Natural killer cell treated with Interleukin-12 subunit alpha and Interleukin-12 subunit beta and Interleukin-15 and Interleukin-18, amount 100 ng/mL, for 72 hours (primary cell): ENCODE data around the gene SV2C. TPM values are rescaled to one million over a fixed set of nuclear protein-coding genes. Genes with fewer than 3 reads are reported as not detected.
A peak's percentile ranks its signal among the peaks of the same experiment; 100 is the strongest.
"Not testable (repeated sequence)": the region's sequence is repeated elsewhere in the genome, so short reads cannot be mapped to it uniquely, and the experiment has no call there.

Experiments used
- ATAC-seq, 2 donors: fragments of 150-1000 bp; cut with Tn5 transposase in 1 of 2; sonication (Bioruptor Pico), chemical (Tn5 transposase) in 1 of 2; 2 replicates each; pipeline ENCODE4 v1.10.0; 2021
- DNase-seq: peaks from one replicate; pipeline ENCODE4 v3.0.0; 2022; ENCODE audit warnings: low spot score
- H3K27ac Mint-ChIP-seq, 2 donors: 1 replicate in 1 of 2; 2 replicates in 1 of 2; pipeline ENCODE4 v1.8.0; 2022; ENCODE audit warnings: mixed read lengths in 2 of 2, mild to moderate bottlenecking in 1 of 2, moderate library complexity in 1 of 2
- H3K27me3 Mint-ChIP-seq, 2 donors: 1 replicate in 1 of 2; 2 replicates in 1 of 2; pipeline ENCODE4 v1.8.0; 2022; ENCODE audit warnings: mixed read lengths in 2 of 2
- H3K36me3 Mint-ChIP-seq: one replicate; pipeline ENCODE4 v1.8.0; 2022; ENCODE audit warnings: mixed read lengths
- H3K4me1 Mint-ChIP-seq, 2 donors: 1 replicate in 1 of 2; 2 replicates in 1 of 2; pipeline ENCODE4 v1.8.0; 2022; ENCODE audit warnings: low read depth in 2 of 2, mixed read lengths in 2 of 2, mild to moderate bottlenecking in 1 of 2
- H3K4me3 Mint-ChIP-seq: one replicate; pipeline ENCODE4 v1.8.0; 2022; ENCODE audit warnings: mixed read lengths
- H3K9me3 Mint-ChIP-seq: 2 replicates; pipeline ENCODE4 v1.8.0; 2022; ENCODE audit warnings: mixed read lengths
- total RNA-seq, 2 donors: library from RNA; stranded (reverse); gene quantifications; one replicate each; pipeline ENCODE4 v1.2.3, GENCODE V29; 2022

The SV2C gene
- under 1 TPM in 1 of 2 donors, not detected in 1; 0.06 TPM for total RNA-seq

GRCh38 chr5:76082772-76083554 is at the start of gene SV2C:
Gene SV2C, plus strand, starts transcription at chr5:76083383. Its CDS starts 48,368 bp downstream, at chr5:76131751.
- DNase-seq, result no peak
- ATAC-seq, result peak; percentile 55 to 74
- Mint-ChIP-seq H3K4me3 (peak within 1 kb of the TSS; percentile 81), H3K4me1 (peaks cover 13 to 14% of the 10 kb centered on the region in 2 donors), H3K27ac (no peak within 1 kb of the TSS), H3K9me3 (no peaks in the 10 kb centered on the region), H3K36me3 (no peaks in the 10 kb centered on the region), H3K27me3 (peaks cover 62 to 87% of the 10 kb centered on the region in 2 donors)

DNA sequence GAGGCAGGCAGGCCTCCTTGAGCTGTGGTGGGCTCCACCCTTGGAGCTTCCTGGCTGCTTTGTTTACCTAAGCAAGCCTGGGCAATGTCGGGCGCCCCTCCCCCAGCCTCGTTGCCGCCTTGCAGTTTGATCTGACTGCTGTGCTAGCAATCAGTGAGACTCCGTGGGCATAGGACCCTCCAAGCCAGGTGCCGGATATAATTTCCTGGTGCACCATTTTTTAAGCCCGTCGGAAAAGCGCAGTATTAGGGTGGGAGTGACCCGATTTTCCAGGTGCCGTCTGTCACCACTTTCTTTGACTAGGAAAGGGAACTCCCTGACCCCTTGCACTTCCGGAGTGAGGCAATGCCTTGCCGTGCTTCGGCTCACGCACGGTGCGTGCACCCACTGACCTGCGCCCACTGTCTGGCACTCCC is 45.4 kb upstream of the SV2C start:
- DNase-seq, H3K4me1 Mint-ChIP-seq, H3K9me3 Mint-ChIP-seq, H3K36me3 Mint-ChIP-seq, ATAC-seq, H3K27ac Mint-ChIP-seq: not testable (repeated sequence)
- Mint-ChIP-seq H3K4me3 (peak overlapping the region; percentile 49), H3K27me3 (peaks cover 33 to 39% of the 10 kb centered on the region in 2 donors)

DNA sequence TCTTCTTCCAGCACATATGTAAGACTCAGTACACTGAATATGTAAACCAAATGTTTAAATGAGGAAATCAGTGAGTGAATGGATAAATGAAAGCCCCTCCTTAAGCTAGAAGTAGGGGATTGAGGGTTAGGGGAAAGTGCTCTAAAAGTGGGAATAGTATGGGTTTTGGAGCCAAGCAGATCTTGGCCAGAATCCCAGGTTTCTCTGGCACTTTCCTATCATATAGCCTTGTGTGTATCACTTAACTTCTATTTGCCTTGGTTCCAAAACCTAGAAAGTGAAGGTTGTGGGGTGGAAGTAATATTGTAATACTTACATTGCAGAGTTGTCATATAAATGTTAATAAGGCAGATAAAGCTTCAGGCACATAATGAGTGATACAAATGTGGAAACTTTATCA is 45.0 kb upstream of the SV2C start:
- Mint-ChIP-seq H3K27ac (no peak overlapping the region), H3K9me3 (peaks cover 4% of the 10 kb centered on the region)

DNA sequence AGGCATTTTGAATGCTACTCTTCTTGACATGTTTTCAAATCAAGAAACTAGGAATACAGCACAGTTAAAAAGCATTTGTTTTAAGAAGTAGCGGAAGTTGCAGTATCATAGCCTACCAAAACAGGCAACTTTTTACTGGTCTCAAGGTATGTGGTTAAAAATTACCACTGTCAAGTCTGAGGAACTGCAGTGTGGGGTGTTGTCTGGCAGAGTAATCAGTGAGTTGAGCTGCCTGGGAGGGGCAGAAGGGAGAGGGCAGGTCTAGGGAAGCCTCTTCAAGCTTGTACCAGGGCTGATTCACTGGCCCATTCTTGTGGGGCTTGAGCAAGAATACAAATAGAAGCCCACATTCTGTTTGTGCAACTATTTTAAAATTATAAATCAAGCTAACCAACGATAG is 42.4 kb upstream of the SV2C start:
- Mint-ChIP-seq H3K4me3 (no peak overlapping the region), H3K36me3 (no peaks in the 10 kb centered on the region), H3K27me3 (peaks cover 33 to 54% of the 10 kb centered on the region in 2 donors), H3K27ac (no peak overlapping the region), H3K4me1 (peaks cover 0 to 4% of the 10 kb centered on the region in 2 donors), H3K9me3 (no peaks in the 10 kb centered on the region)
- ATAC-seq (no peak), DNase-seq (no peak)

More for the DNA sequence above, 45.0 kb upstream of the SV2C start:
- Mint-ChIP-seq H3K4me1 (peaks cover 0 to 4% of the 10 kb centered on the region in 2 donors), H3K36me3 (peaks cover 10% of the 10 kb centered on the region), H3K4me3 (peak overlapping the region; percentile 49), H3K27me3 (peaks cover 36 to 44% of the 10 kb centered on the region in 2 donors)
- DNase-seq (no peak), ATAC-seq (no peak)

DNA sequence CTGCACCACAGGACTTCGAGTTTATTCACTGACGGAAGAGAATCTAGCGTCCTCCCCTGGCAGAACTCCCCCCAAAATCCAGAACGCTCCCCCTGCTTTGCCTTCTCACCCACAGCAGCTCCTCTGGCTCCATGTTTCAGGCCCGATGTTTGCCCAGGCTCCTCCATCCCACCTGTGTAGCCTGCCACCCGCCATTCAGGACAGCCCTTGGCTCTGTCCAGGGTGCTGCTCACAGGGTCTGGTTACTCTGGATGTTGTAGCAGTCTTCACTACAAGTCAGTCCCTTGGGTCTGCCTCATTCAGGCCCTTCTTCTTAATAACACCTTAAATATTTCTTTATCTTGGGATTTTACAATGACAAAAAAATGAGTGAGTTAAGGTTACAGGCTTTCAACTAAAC is 41.3 kb upstream of the SV2C start:
- H3K27me3 Mint-ChIP-seq, result peaks cover 29 to 56% of the 10 kb centered on the region in 2 donors
- H3K27ac Mint-ChIP-seq, result no peak overlapping the region
- H3K4me3 Mint-ChIP-seq, result no peak overlapping the region
- H3K4me1 Mint-ChIP-seq, result peaks cover 0 to 4% of the 10 kb centered on the region in 2 donors
- DNase-seq, result no peak
- H3K9me3 Mint-ChIP-seq, result no peaks in the 10 kb centered on the region
- H3K36me3 Mint-ChIP-seq, result no peaks in the 10 kb centered on the region
- ATAC-seq, result no peak

DNA sequence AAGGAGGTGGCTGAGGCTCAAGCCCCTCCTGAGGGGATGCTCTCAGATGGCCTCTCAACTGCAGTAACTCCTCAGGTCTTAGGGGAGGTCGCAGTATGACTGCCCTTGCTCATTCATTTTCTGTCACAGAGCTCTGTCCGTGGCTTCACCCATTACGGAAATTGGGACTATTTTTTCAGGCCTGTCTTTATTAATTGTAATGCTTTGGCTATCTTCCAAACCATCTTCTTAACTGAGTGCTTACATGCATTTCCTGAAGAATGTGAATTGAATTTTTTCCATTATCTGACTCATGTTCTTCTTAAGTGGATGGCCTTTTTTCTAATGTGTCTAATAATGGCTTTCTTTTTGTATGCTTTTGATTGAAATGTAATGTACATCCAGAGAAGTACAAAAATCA is 36.4 kb upstream of the SV2C start:
- H3K9me3 Mint-ChIP-seq, result peaks cover 4% of the 10 kb centered on the region
- no peak overlapping the region for H3K27ac Mint-ChIP-seq
- DNase-seq (no peak), ATAC-seq (no peak)
- no peaks in the 10 kb centered on the region for H3K4me1 Mint-ChIP-seq
- no peak overlapping the region for H3K4me3 Mint-ChIP-seq
- peaks cover 28 to 61% of the 10 kb centered on the region in 2 donors for H3K27me3 Mint-ChIP-seq
- no peaks in the 10 kb centered on the region for H3K36me3 Mint-ChIP-seq

GRCh38 chr5:76050134-76050533 is 33.0 kb upstream of the SV2C start:
- H3K4me1 Mint-ChIP-seq, result no peaks in the 10 kb centered on the region
- H3K27me3 Mint-ChIP-seq, result peaks cover 17 to 30% of the 10 kb centered on the region in 2 donors
- DNase-seq, result no peak
- H3K36me3 Mint-ChIP-seq, result no peaks in the 10 kb centered on the region
- H3K27ac Mint-ChIP-seq, result no peak overlapping the region
- no peak overlapping the region for H3K4me3 Mint-ChIP-seq
- ATAC-seq, result no peak
- peaks cover 4% of the 10 kb centered on the region for H3K9me3 Mint-ChIP-seq

DNA sequence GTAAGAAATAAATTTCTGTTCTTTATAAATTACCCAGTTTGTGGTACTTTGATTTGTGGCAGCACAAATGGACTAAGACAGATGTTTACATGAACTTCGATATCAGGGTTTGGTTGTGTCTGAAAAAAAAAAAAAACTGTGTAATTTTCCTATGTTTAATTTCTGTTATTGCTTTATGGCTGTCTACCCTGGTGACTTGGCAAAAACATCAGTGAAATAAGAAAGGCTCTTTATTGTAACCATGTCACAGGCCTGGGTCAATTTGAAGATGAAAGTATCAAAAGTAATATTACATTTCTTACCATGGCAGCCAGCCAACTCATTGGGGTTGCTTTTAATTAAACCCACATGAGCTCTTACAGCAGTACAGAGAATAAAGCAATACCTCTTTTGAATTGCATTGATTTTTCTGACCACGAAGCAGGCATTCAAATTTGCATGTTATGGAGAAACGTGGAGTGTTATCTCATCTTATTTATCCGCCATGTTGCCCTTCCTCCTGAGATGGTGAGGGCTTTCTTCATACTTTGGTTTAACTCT is 20.6 kb upstream of the SV2C start:
- peaks cover 15 to 19% of the 10 kb centered on the region in 2 donors for H3K27me3 Mint-ChIP-seq
- no peak for DNase-seq
- H3K36me3 Mint-ChIP-seq, result no peaks in the 10 kb centered on the region
- H3K27ac Mint-ChIP-seq, result no peak overlapping the region
- no peak for ATAC-seq
- H3K4me1 Mint-ChIP-seq, result no peaks in the 10 kb centered on the region
- H3K4me3 Mint-ChIP-seq, result no peak overlapping the region
- H3K9me3 Mint-ChIP-seq, result no peaks in the 10 kb centered on the region

- Mint-ChIP-seq H3K27me3 (peaks cover 17 to 18% of the 10 kb centered on the region in 2 donors), H3K9me3 (no peaks in the 10 kb centered on the region), H3K36me3 (no peaks in the 10 kb centered on the region), H3K27ac (no peak overlapping the region), H3K4me3 (no peak overlapping the region), H3K4me1 (no peaks in the 10 kb centered on the region)
- ATAC-seq, result no peak
- no peak for DNase-seq
These were observed 17.9 kb upstream of the SV2C start for GRCh38 chr5:76065258-76065657.

- no peaks in the 10 kb centered on the region for H3K4me1 Mint-ChIP-seq
- H3K27me3 Mint-ChIP-seq, result peaks cover 22 to 47% of the 10 kb centered on the region in 2 donors
- H3K4me3 Mint-ChIP-seq, result no peak overlapping the region
- DNase-seq (no peak), ATAC-seq (peak in 1 of 2 donors; percentile 52)
- H3K27ac Mint-ChIP-seq, result no peak overlapping the region
- H3K9me3 Mint-ChIP-seq, result no peaks in the 10 kb centered on the region
- H3K36me3 Mint-ChIP-seq, result no peaks in the 10 kb centered on the region
These were observed 14.0 kb upstream of the SV2C start for GRCh38 chr5:76069061-76069735.

- ATAC-seq (peak in 1 of 2 donors; percentile 57), DNase-seq (no peak)
- Mint-ChIP-seq H3K27me3 (peaks cover 48 to 81% of the 10 kb centered on the region in 2 donors), H3K27ac (no peak overlapping the region), H3K9me3 (no peaks in the 10 kb centered on the region), H3K36me3 (no peaks in the 10 kb centered on the region), H3K4me3 (no peak overlapping the region), H3K4me1 (no peaks in the 10 kb centered on the region)
These were observed 8.6 kb upstream of the SV2C start for GRCh38 chr5:76074487-76075065.

GRCh38 chr5:76081811-76082771 is 1.1 kb upstream of the SV2C start:
- ATAC-seq, result no peak
- Mint-ChIP-seq H3K4me1 (peaks cover 13 to 14% of the 10 kb centered on the region in 2 donors), H3K9me3 (no peaks in the 10 kb centered on the region), H3K36me3 (no peaks in the 10 kb centered on the region), H3K27me3 (peaks cover 63 to 90% of the 10 kb centered on the region in 2 donors), H3K27ac (no peak overlapping the region), H3K4me3 (peak overlapping the region; percentile 81)
- DNase-seq, result no peak
